Brain pericyte (primary cell): ENCODE results near the gene MYOM3.

Experiments used
- DNase-seq: peaks from one replicate; pipeline ENCODE4 v3.0.0-alpha.2; 2012; ENCODE audit warnings: low read depth, low spot score

Gene MYOM3

DNA sequence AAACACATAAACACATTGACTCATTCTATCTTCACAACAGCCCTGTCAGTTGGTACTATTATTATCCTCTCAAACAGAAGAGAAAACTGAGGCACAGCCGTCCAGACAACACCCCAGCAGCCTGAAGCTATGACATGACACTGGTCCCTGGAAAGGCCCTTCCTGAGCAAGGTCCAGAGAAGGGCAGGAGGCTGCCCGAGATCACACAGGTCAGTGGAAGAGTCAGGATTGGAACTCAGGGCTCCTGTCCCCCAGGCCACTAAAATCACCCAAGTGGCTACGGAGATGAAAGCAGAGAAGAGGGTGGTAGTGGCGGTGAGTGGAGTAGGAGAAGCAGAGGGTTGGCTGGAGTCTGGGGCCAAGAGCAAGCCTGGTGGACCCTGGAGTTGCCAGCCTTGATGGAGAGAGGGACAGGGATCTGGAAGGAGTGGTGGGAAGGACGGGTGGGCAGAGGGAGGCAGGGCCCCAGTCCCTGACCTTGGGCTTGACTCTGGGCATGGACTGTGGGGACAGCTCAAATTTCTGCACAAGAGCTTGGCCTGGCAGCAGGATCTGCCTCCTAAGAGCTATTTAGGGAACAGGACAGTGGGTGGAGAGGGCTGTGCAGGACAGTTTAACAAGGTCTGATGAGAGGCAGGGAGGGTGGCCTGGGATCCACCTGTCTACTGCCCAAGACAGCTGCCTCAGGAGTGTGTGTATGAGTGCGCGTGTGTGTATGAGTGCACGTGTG is 15.8 kb downstream of the MYOM3 start:
- DNase-seq: no peak

DNA sequence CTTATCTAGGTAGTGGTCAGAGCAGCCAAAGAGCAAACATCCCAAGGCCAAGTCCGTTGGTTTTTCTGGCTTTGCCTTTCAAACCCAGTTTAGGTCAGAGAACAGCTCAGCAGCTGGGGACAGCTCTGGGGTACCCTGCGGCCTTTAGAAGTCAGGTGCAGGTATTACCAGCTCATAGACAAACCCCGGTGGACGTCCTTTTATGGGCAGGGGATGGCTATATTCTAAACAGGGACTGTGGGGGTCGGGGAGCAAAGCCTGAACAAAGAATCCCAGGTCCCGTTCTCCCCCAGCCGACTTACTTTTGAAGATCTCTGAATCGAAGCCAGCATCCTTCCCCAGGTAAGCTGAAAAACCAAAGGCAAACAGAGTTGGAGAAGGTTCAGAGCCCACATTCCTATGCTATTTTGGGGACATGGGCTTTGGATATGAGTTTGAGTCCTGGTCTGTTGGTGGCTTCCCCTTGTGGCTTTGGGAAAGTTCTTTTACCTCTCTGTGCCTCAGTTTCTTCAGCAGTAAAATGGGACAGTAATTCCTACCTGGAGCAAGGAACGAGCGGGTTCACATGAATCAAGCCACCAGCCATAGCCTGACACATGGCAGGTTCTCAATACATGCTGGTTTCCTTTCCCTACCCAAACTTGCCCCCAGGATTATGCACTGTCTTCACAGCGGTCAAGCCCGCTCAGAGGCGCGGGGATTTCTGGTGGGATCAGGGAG is 16.6 kb downstream of the MYOM3 start:
- DNase-seq: no peak

DNA sequence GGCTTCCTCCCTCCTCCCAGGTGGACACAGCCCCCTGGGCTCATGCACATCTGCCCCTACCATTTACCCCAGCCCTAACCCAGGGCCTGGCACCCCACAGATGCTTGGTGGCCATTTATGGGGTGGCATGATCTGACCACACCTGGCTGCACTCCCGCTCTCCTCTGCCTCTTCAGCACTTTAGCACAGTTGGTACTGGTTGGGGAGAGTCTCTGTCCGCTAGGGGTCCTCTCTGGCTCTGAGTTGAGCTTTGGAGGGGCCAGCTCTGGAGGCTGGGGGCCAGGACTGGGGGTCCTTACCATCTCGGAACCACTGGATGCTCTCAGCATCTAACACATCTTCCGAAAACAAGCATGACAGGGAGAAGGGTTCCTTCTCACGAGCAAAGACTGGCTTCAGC is 17.4 kb downstream of the MYOM3 start:
- DNase-seq: no peak

DNA sequence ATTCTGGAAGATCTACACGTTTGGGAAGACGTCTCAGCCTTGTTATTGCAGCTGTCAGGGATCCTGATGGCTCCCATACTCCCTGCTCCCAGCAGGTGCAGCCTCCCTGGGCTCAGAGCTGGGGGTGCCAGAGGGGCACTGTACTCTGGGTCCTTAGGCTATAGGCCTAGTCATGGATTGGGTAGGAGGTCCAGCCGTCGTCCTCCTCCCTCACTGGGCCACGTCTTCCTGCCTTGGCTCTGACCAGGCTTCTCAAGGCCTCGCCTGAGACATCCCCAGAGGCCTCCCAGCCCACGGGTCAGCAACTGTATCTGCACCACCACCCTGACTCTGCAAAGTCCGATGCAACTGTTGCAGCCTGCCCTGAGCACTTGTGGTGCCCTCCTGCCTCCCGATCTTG is 18.2 kb downstream of the MYOM3 start:
- DNase-seq: no peak

DNA sequence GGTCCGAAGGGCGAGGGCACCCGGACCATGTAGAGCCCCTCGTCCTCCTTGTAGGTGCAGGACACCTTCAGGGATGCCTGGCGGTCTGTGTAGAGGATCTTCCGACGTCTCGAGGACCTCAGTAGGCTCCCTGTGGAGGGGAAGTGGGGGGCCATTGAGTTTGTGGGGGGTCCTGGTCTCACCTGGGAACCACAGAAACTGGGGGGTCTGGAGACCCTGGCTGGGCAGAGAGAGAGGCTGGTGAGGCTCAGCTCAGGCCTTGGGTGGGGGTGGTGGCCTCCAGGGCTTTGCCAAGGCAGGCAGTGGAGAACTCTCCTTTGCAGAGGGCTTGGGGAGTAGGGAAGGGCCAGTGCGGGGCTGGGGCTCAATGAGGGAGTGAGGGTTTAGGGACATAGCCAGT is 19.0 kb downstream of the MYOM3 start:
- DNase-seq: no peak

DNA sequence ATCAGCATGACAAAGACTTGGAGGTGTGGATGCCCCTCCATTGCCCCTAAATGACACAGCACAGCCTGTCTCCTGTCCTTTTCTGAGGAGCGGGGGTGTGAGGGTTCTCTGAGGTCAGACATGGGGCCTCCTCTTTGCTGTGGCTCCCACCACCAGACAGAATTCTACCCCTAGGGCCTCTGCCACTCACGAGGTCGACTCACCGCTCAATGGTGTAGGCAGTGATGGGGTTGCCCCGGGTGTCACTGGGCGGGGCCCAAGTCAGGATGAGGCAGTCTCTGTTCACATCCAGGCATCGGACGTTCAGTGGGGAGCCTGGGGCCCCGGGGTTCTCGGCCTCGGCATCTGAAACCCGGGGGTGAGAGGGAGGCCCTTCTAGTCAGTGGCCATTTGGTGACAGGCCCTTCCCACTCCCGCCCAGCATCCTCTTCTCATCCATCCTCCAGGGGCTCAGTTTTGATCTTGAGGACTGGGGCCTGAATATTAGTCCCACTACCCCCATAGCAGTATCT is 19.9 kb downstream of the MYOM3 start:
- DNase-seq: no peak

DNA sequence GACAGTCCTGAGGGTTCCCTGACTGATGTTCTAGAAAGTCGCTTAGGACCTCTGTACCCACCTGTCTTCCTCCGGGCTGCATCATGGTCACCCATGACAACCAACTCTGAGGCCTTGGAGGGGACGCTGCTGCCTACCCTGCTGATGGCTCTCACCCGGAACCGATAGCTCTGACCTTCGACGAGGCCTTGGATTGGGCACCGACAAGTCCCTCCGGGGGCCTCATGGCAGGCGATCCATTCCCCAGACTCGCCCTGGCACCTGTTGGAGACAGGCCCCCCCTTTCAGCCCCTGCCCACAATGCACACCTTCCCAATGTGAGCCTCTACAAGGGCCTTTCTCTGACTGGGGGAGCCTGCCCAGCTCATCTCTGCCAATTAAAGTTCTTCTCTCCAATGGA is 21.2 kb downstream of the MYOM3 start:
- DNase-seq: no peak

DNA sequence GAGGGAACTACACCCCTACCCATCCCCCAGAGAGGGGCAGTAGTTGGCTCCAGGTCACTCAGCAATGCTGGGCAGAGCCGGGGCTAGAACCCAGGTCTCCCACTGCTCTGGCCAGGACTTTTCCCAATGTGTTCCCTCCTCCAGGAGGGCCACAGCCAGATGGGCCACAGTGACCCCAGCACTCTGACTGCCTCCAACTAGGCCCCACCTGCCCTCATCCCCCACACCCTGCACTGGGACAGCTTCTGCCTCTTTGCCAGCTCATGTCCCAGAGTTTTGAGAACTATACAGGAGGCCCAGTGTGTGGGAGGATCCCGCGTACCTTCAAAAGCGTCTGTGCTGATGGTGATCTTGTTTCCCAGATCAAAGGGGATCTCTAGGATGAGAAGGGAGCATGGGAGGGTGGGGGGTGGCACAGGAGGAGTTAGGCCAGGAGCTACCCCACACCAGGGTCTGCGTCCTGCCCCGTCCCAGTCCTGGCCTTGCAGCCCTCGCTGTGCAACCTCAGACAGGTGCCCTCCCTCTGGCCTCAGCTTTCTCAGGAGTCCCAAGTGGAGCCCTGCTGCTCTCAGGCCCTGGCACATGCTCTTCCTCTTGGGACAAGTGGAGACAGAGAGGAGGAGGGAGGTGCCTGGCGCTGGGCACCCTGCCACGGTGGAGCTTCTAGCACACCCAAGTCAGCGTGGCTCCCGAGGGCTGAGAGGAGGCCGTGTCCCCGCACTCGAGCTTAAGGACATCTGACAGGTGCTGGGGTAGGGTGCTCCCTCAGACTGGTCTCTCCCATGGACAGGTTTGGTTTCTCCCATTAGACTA is 22.0 kb downstream of the MYOM3 start:
- DNase-seq: no peak

DNA sequence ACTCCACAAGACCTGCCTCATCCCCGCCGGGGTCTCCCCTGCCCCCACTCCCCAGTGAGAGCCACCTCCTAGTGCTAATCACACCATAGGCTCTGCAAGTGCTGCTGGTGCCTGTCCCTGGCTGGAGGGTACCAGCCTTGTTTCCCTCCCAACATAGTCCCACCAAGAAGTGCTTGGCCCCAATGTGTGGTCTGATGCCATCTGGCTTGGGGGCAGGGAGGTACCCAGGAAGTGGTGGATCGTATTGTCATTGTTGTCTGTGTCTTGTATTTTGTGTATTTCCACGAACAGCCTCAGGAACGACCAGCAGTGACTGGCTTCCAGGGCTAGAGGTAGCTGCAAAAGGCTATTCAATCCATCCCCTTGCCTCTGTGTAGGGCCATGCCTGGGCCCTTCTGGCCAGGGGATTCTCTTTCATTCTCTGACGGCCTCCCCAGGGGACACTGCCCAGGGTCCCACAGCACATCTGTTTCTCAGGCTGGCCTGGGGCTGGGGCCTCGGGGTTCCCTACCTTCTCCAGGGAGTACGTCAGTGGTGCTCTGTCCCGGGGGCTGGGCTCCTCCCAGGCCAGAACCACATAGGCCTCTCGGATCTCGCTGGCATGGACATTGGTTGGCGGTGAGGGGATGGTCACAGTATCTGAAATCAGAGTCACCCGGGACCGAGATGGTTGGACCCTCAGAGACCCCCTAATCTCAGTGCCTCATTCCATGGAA is 22.8 kb downstream of the MYOM3 start:
- no peak for DNase-seq

DNA sequence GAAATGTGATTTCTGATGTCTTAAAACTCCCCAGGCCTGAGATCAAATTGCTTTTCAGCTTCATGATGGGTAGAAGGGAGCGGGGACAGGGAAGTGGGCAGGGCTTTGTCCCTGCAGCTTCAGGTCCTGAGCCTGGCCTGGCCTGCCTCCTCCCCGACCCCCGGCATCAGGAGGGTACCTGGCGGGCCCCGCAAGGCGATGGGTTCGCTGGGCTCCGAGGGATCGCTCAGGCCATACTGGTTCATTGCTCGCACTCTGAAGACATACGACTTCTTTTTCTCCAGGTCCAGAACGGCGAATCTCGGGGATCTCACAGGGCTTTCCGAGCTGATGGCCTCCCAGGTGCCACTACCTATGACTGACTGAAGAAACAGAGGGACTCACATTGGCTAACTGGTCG is 25.5 kb downstream of the MYOM3 start:
- DNase-seq: no peak

DNA sequence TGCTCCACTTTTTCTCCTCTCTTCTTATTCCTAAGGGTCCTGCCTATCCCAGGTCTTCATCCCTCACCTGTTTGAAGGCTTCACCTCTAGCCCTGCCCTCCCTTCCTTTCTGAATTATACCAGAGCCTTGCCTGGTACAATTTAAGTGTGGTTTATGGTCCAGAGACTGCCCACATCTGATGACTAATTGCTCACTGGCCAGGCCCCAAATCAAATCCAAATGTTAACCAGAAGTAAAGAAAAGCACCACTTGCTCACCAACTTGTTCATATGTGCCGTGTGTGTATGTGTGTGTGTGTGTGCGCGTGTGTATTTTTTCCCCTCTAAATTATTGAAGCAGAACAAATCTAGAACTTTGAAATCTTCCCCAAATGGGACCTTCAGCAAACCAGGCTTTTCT is 26.4 kb downstream of the MYOM3 start:
- no peak for DNase-seq

DNA sequence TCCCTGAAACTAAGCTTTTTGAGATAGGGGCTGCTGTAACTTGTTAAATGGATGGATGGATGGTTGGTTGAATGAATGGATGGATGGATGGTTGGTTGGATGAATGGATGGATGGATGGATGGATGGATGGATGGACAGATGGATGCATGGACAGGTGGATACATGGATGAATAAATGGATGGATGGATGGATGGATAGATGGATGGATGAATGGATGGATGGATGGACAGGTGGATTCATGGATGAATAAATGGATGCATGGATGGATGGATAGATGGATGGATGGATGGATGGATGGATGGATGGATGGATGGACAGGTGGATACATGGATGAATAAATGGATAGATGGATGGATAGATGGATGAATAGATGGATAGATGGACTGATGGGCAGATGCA is 26.9 kb downstream of the MYOM3 start:
- no peak for DNase-seq

DNA sequence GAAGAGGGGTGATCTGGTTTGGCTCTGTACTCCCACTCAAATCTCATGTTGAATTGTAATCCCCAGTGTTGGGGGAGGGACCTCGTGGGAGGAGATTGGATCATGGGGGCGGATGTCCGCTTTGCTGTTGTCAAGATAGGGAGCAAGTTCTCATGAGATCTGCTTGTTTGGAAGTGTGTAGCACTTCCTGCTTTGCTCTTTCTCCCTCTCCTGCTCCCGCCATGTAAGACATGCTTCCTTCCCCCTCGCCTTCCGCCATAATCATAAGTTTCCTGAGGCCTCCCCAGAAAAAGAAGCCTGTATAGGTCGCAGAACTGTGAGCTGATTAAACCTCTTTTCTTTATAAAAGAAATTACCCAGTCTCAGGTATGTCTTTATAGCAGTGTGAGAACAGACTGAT is 27.9 kb downstream of the MYOM3 start:
- no peak for DNase-seq

DNA sequence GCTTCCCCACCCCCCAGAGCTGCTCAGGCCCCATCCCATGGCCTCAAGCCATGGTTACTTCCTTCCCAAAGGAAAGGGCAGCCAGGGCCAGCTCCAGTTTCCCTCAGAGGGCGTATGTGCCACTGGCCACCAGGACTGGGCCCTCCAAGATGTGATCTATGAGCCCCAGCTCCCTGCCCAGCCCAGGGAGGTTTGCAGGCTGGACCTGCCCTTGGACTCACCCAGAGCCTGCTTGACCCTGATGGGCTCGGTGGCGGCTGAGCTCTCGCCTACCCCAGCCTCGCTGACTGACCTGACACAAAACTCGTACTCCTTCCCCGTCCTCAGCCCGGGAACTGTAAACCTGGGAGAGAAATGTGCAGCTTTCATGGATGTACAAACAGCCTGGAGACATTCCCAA is 29.6 kb downstream of the MYOM3 start:
- DNase-seq: no peak

DNA sequence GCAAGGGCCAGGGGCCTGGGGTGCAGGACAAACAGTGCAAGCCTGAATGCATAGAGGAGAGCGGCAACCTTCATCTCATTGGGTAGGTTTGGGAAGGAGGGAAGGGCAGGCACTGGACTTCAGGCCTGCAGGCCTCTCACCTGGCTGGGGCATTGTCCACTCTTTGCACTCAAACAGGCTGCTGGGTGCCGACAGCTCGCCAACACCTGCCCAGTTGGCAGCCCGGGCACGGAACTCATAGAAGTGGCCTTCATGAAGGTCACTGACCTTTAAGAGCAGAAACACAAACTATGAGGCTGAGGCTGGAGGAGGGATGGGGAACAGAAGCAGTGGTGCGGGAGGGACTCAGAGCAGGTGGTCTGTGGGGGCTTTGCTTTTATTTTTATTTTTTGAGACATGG is 30.7 kb downstream of the MYOM3 start:
- no peak for DNase-seq

DNA sequence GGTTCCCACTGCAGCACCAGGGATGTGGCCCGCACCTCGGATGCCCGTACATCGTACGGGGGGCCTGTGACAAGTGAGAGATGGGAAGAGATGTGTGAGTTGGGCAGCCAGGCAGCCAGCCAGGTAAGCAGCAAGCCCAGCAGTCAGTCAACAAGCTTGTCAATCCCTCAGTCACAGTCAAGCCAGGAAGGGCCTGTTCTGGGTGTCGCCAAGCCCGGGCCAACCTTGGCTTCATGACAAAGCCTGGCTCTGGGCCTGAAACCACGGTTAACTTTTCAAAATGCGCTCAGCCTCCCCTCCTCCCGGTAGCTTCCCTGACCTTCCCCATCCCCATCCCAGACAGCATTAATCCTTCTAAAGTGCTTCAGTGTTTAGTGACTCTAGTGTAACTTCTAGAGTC is 31.8 kb downstream of the MYOM3 start:
- no peak for DNase-seq

DNA sequence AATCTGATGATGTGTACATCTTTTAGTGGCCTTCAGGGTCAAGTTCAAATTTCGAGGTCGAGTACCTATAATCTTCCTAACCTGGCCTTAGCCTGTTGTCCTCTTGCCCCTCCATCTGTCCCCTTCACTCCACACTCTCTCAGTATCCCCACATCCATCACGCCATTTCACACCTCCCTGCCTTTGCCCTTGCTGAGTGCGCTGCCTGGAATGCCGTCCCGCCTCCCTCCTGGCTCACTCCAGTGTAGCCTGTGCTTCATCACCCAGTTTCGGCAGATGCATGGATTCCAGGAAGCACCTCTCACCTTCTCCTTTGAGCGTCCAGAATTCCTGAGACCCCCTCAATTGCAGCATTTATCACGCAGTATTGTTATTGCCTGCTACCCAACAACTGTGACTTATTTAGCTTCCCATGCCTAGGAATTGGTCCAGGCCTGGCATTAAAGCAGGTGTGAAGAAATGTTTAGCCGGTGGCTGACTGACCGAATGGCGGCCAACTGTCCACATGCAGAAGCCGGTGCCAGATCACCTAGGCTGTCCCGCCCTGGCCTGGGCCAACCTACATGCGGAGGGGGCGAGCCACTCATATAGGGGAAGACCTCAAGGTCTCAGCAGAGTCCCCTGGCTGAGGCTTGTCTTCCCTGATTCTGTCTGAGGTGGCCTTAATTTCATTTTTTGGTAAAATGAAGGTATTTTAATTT is 34.5 kb downstream of the MYOM3 start:
- no peak for DNase-seq

DNA sequence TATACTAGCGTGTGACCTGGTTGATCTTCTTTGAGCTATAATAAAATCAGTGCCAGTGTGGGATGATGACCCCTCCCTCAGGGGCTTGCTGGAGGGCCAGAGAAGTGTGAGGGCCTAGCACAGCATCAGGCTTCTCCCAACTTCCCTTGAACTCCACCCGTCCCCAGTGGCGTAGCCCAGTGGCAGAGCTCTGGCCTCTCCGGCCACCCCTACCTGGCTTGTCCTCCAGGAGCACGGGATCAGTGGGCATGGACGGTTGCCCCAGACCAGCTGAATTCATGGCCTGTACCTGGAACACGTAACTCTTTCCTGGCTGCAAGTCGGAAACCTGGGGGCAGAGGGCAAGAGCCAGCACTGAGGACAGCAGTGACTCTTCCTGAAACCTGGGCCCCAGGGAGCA is 36.0 kb downstream of the MYOM3 start:
- no peak for DNase-seq

DNA sequence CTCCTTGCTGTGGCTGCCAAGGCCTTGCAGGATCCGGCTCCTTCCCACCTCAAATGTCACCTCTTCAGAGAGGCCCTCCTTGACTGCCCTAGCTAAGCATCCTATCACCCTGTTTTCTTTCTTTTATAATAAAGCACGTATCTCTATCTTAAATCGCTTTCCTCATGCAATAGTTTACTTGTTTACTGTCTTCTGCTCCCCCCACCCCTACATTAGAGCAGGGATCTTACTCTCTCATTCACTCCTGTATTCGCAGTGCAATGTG is 36.4 kb downstream of the MYOM3 start:
- DNase-seq: no peak

DNA sequence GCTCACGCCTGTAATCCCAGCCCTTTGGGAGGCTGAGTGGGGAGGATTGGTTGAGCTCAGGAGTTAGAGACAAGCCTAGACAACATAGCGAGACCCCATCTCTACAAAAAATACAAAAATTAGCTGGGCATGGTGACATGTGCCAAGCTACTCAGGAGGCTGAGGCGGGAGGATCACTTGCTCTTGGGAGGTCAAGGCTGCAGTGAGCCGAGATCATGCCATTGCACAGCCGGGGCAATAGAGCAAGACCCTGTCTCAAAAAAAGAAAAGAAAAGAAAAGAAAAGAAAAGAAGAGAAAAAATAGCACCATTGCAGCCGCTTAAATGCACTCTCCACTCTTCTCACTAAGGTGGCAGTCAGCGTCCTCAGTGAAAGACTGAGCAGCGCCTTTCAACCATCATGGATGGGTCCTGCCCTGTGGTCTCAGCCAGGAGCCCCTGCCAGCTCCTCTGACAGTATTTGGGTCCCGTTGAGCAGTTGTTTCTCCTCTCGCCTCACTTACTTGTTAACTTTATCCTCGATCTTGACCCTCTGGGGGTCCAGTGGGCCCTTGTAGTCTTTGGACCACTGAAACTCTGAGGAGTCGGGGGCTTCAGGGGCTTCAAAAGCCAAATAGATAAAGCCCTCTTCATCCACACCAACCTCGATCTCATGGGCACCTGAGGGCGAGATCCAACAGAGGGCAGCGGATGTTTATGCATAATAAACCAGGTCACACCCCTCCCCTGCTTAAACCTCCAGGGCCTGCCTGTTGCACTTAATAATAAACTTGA is 36.9 kb downstream of the MYOM3 start:
- no peak for DNase-seq

DNA sequence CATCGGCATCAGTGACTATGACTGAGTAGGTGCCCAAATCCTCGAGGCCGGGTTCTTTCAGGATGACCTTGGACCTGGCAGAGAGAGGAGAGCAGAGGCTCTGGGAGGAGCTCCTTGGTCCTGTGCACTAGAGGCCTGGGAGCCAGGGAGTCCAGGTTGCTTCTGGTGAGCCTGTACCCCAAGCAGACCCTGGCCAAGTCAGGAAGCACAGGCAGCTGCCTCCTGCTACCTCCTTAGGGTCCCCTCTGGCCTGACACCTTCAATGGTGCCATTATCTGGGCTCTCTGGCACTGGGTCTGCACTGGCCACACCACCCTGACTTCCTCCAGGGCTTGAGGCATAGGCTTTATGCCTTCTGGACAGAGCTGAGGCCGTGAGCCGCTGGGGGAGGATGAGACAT is 37.7 kb downstream of the MYOM3 start:
- DNase-seq: no peak
